Transverse colon (tissue), 4 donors: ENCODE data around the gene DDN. TPM values are rescaled to one million over a fixed set of nuclear protein-coding genes. Genes with fewer than 3 reads are reported as not detected.

Experiments used
- DNase-seq: peaks from one replicate; pipeline ENCODE4 v3.0.0-alpha.2; 2019
- H3K27ac ChIP-seq, 4 donors: fragments of 200-600 bp; sonication (generic); 2 replicates each; pipeline ENCODE4 v1.5.1; 2016 to 2018; ENCODE audit warnings: inconsistent platforms in 4 of 4
- H3K27me3 ChIP-seq: fragments of 200-600 bp; sonication (generic); 2 replicates; pipeline ENCODE4 v1.5.1; 2017; ENCODE audit warnings: inconsistent platforms
- H3K36me3 ChIP-seq, 4 donors: fragments of 200-600 bp; sonication (generic); 2 replicates each; pipeline ENCODE4 v1.5.1; 2017 to 2019; ENCODE audit warnings: inconsistent platforms in 4 of 4
- H3K4me1 ChIP-seq, 4 donors: fragments of 200-600 bp; sonication (generic); 2 replicates each; pipeline ENCODE4 v1.5.1; 2017 to 2020; ENCODE audit warnings: inconsistent platforms in 4 of 4
- H3K4me3 ChIP-seq, 4 donors: fragments of 200-600 bp; sonication (generic); 1 replicate in 1 of 4; 2 replicates in 3 of 4; pipeline versions ENCODE4 v1.5.1 to v1.6.1; 2017 to 2019; ENCODE audit warnings: inconsistent platforms in 4 of 4
- H3K9me3 ChIP-seq, 2 donors: fragments of 200-600 bp; sonication (generic); 2 replicates each; pipeline ENCODE4 v1.5.1; 2017 to 2019; ENCODE audit warnings: inconsistent platforms in 2 of 2
- EP300 ChIP-seq: sonication (generic); formaldehyde crosslinking; IDR thresholded peaks from one replicate; pipeline ENCODE4 v1.6.1; 2017; ENCODE audit warnings: antibody characterized with exemption, low read depth
- POLR2A ChIP-seq: fragments of 450-650 bp; IDR thresholded peaks from one replicate; pipeline ENCODE4 v1.6.1; 2016; ENCODE audit warnings: antibody characterized with exemption, mild to moderate bottlenecking, moderate library complexity
- POLR2AphosphoS5 ChIP-seq, 3 donors: sonication (generic); formaldehyde crosslinking; IDR thresholded peaks; one replicate each; pipeline ENCODE4 v1.6.1; 2016; ENCODE audit warnings: antibody characterized with exemption in 3 of 3
- WGBS, 2 donors: methylation state at CpG; one replicate each; pipeline ENCODE4 v1.1.5; 2018; ENCODE audit warnings: low coverage in 1 of 2; 5-methylcytosine and 5-hydroxymethylcytosine counted together
- in situ Hi-C, 4 donors: fragments of 200-750 bp; cut with MboI; loops; one replicate each; pipeline versions ENCODE4 v1.15.0 to v1.15.1; 2017; ENCODE audit warnings: low sequenced_read_pairs in 3 of 4, low pct_ligation_motif_present in 1 of 4, low pct_unique_long_range_greater_than_20kb in 1 of 4
- intact Hi-C: fragments of 100-400 bp; cut with DNase I; formaldehyde crosslinking; loops from one replicate; pipeline ENCODE4 v1.15.1; 2023; ENCODE audit warnings: low total_unique reads
- total RNA-seq, 4 donors: library from RNA; depleted of rRNA; stranded (reverse); fragments of >200 nt; gene quantifications; one replicate each; pipeline ENCODE4 v1.1.0, GENCODE V29; 2016
- TF ChIP-seq, protein P1 (sequence below), 5 experiments: fragments of 200-600 bp in 3 of 5; fragments of 450-650 bp in 2 of 5; sonication (generic) in 3 of 5; IDR thresholded peaks; 1 replicate in 2 of 5; 2 replicates in 3 of 5; pipeline ENCODE4 v1.5.1; 2016 to 2017; ENCODE audit warnings: antibody characterized with exemption in 5 of 5, inconsistent platforms in 3 of 5, mild to moderate bottlenecking in 2 of 5, moderate library complexity in 1 of 5

The DDN gene
- total RNA-seq, 4 donors from 2014 or later, result 0.27 to 0.32 TPM; not detected in 2

DNA sequence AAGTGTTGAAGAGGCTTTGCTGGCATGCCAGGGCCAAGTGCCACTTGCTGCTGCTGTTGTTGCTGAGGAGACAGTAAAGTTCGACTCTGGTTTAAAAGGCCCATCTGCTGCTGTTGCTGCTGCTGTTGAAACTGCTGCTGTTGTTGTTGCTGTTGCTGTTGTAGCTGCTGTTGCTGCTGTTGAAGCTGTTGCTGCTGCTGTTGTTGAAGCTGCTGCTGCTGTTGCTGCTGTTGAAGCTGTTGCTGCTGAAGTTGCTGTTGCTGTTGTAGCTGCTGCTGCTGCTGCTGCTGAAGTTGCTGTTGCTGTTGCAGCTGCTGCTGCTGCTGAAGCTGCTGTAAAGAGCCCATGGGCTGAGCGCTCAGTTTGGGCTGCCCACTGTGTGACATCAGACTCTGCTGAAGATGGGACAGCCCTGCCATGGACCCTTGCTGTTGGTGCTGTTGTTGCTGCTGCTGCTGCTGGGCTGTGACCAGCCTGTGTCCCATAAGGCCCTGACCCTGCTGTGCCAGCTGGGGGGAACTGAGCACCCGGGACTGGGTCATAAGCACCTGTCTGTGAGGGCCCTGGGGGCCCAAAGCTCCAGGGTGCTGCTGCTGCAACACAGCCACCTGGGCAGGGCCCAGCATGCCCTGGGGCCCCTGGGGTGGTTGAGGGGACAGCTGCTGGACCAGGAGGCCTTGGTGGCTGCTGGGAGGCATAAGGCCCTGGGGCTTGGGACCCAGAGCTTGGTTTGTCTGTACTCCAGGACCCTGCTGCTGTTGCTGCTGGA, 33.7 kb upstream of the DDN start:
- in situ Hi-C loops, result no loop called here
- 60 to 83% methylated on average over 1 to 2 of the region's 3 CpGs for WGBS, 2 donors
- H3K36me3 ChIP-seq, result peaks cover 0 to 57% (median 20%) of the 10 kb centered on the region in 4 donors
- no peak for DNase-seq
- intact Hi-C loops, result no loop called here
- no peaks in the 10 kb centered on the region for H3K27me3 ChIP-seq
- no peaks in the 10 kb centered on the region for H3K4me1 ChIP-seq
- no peaks in the 10 kb centered on the region for H3K9me3 ChIP-seq
- H3K27ac ChIP-seq, result no peak overlapping the region
- no peak for TF ChIP-seq POLR2AphosphoS5 (IDR thresholded peaks at IDR 0.05)
- TF ChIP-seq, protein P1, sequence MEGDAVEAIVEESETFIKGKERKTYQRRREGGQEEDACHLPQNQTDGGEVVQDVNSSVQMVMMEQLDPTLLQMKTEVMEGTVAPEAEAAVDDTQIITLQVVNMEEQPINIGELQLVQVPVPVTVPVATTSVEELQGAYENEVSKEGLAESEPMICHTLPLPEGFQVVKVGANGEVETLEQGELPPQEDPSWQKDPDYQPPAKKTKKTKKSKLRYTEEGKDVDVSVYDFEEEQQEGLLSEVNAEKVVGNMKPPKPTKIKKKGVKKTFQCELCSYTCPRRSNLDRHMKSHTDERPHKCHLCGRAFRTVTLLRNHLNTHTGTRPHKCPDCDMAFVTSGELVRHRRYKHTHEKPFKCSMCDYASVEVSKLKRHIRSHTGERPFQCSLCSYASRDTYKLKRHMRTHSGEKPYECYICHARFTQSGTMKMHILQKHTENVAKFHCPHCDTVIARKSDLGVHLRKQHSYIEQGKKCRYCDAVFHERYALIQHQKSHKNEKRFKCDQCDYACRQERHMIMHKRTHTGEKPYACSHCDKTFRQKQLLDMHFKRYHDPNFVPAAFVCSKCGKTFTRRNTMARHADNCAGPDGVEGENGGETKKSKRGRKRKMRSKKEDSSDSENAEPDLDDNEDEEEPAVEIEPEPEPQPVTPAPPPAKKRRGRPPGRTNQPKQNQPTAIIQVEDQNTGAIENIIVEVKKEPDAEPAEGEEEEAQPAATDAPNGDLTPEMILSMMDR (IDR thresholded peaks at IDR 0.05), result no peak
- TF ChIP-seq POLR2A, result no peak
- TF ChIP-seq EP300, result no peak
- no peak overlapping the region for H3K4me3 ChIP-seq

DNA sequence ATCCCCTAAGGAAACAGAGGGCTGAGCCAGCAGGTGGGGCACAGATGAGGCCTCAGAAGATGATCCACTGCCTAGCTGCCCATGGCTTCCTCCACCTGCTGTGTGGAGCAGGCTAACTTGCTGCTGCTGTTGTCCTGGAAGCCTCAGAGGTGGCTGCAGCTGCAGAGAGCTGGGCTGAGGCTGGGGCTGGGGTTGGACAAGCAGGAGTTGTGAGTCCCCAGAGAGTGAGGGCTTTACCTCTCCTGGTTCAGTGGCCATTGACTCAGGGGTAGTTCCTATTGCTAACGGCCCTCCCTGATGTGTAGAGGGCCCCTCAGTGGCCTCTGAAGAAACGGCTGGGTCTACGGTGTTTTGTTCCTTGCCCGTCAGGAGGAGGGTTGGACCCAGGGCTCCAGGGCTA, 33.1 kb upstream of the DDN start:
- intact Hi-C loops, result no loop called here
- TF ChIP-seq POLR2AphosphoS5 (IDR thresholded peaks at IDR 0.05), result no peak
- no peak for TF ChIP-seq POLR2A
- TF ChIP-seq EP300, result no peak
- TF ChIP-seq, protein P1 (IDR thresholded peaks at IDR 0.05), result no peak
- Histone ChIP-seq H3K9me3 (no peaks in the 10 kb centered on the region), H3K4me1 (no peaks in the 10 kb centered on the region), H3K4me3 (no peak overlapping the region), H3K27me3 (no peaks in the 10 kb centered on the region), H3K27ac (no peak overlapping the region), H3K36me3 (peaks cover 0 to 62% (median 19%) of the 10 kb centered on the region in 4 donors)
- in situ Hi-C loops, result no loop called here
- no peak for DNase-seq
- 97% methylated on average over 4 of the region's 4 CpGs; no CpG with 5 or more reads in 1 of the 2 donors for WGBS, 2 donors

DNA sequence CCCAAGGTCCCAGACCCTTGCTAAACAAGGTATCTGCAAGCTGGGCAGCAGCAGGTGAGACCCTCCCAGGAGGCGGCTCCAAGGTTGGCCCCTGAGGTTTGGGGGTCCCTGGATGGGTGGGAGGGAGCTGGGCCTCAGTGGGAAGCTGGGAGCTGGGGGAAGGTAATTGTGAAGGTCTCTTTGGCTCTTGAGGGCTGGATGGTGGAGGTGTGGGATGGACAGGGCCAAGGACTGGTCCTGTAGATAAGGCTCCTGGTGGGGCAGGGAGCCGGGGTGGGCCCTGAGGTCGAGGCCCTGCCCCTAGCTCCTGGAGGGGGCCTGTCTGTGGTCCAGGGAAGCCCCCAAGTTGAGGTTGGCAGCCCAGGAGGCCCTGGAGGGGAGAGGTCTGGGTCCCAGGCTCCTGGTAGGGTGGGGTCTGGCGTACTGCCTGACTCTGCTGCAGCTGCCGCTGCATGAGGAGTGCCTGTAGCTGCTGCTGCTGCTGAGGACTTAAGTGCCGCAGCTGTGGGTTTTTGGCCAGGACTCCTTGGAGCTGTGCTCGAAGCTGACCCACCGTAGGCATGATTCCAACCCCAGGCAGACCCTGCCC, 32.5 kb upstream of the DDN start:
- in situ Hi-C loops, result no loop called here
- DNase-seq, result no peak
- no peak overlapping the region for H3K27ac ChIP-seq
- intact Hi-C loops, result loop anchor here (2.0 kb wide), 1 partner anchor 17 kb away; no protein-coding TSS in a partner anchor
- no peaks in the 10 kb centered on the region for H3K4me1 ChIP-seq
- H3K36me3 ChIP-seq, result peaks cover 0 to 62% (median 19%) of the 10 kb centered on the region in 4 donors
- H3K27me3 ChIP-seq, result no peaks in the 10 kb centered on the region
- TF ChIP-seq POLR2AphosphoS5 (IDR thresholded peaks at IDR 0.05), result no peak
- no peak for TF ChIP-seq EP300
- TF ChIP-seq, protein P1 (IDR thresholded peaks at IDR 0.05), result no peak
- no peak for TF ChIP-seq POLR2A
- H3K9me3 ChIP-seq, result no peaks in the 10 kb centered on the region
- 84% methylated on average over 5 of the region's 8 CpGs; no CpG with 5 or more reads in 1 of the 2 donors for WGBS, 2 donors
- H3K4me3 ChIP-seq, result no peak overlapping the region

DNA sequence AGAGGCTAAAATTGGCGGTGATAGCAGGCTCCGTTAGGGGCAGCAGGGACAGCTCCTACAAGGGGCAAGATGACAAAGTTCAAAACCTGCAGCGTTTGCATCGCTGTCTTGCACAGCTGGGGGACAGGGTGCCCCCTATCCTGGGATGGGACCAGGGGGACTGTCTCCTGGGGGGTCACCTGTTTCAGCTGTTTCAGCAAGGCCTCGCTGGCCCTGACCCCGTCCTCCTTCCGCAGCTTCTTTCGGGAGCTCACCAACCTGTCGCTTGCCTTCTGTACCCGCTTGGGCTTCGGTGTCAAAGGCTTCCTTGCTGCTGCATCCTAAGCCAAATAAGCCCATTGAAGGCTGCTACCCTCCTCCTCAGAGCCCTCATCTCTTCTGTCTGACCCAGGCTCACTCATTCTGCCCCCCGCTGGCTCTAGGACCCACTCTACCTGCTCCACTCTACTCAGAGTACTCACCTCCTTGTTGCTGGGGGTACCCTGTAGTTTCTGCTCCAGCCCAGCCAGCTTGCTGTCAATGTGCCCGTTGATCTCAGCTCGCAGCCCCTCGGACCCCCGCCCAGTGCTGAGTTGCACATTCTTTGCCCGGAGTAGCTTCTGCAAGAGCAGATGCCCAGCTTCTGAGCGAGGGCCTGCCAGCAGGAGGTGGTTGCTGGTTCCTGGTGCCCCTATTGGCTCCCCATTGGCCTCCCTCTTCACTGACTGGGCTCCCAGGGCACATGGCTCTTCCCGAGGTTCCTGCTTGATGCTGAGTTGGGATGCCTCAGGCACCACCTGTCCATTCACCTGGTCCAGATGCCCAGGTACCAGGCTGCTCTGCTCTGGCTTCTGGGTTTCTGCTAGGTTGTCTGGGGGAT, 31.8 kb upstream of the DDN start:
- intact Hi-C loops, result loop anchor here (2.0 kb wide), 1 partner anchor 18 kb away; no protein-coding TSS in a partner anchor
- H3K36me3 ChIP-seq, result peaks cover 0 to 60% (median 22%) of the 10 kb centered on the region in 4 donors
- TF ChIP-seq POLR2AphosphoS5 (IDR thresholded peaks at IDR 0.05), result peak in 1 of 3 donors; percentile 7
- TF ChIP-seq POLR2A, result no peak
- TF ChIP-seq, protein P1 (IDR thresholded peaks at IDR 0.05), result no peak
- no peak for TF ChIP-seq EP300
- H3K27ac ChIP-seq, result no peak overlapping the region
- no peaks in the 10 kb centered on the region for H3K27me3 ChIP-seq
- WGBS, 2 donors, result 95 to 100% methylated on average over 2 to 19 of the region's 19 CpGs
- in situ Hi-C loops, result no loop called here
- no peaks in the 10 kb centered on the region for H3K4me1 ChIP-seq
- no peak overlapping the region for H3K4me3 ChIP-seq
- no peak for DNase-seq
- no peaks in the 10 kb centered on the region for H3K9me3 ChIP-seq
